Thoracic aorta (tissue), 2 donors: ENCODE data around the gene DUSP14. TPM values are rescaled to one million over a fixed set of nuclear protein-coding genes. Genes with fewer than 3 reads are reported as not detected.

Experiments used
- ATAC-seq: fragments of 150-250 bp; one replicate; pipeline ENCODE4 v1.8.0; 2017; ENCODE audit warnings: low read depth; ENCODE audit not compliant: insufficient number of reproducible peaks, low FRiP score
- DNase-seq: peaks from one replicate; pipeline ENCODE4 v3.0.0-alpha.2; 2020; ENCODE audit warnings: low spot score
- H3K27ac ChIP-seq, 2 donors: fragments of 200-600 bp; sonication (generic); 1 replicate in 1 of 2; 2 replicates in 1 of 2; pipeline ENCODE4 v1.5.1; 2016; ENCODE audit warnings: mild to moderate bottlenecking in 2 of 2, moderate library complexity in 2 of 2
- H3K27me3 ChIP-seq: fragments of 200-600 bp; sonication (generic); replicated peaks from 2 replicates; pipeline ENCODE4 v1.6.0; 2016; ENCODE audit warnings: mild to moderate bottlenecking; ENCODE audit not compliant: insufficient read depth
- H3K36me3 ChIP-seq: fragments of 200-600 bp; sonication (generic); one replicate; pipeline ENCODE4 v1.5.1; 2016
- H3K4me1 ChIP-seq, 2 donors: fragments of 200-600 bp; sonication (generic); 1 replicate in 1 of 2; 2 replicates in 1 of 2; pipeline versions ENCODE4 v1.5.1 to v1.6.0; 2016; ENCODE audit warnings: low read depth in 2 of 2, mild to moderate bottlenecking in 1 of 2; ENCODE audit not compliant: control insufficient read depth in 1 of 2
- H3K4me3 ChIP-seq: fragments of 200-600 bp; sonication (generic); 2 replicates; pipeline ENCODE4 v1.5.1; 2016; ENCODE audit warnings: mild to moderate bottlenecking
- H3K9me3 ChIP-seq: fragments of 200-600 bp; sonication (generic); 2 replicates; pipeline ENCODE4 v1.5.1; 2016
- CTCF ChIP-seq: fragments of 200-600 bp; sonication (generic); IDR thresholded peaks from one replicate; pipeline ENCODE4 v1.5.1; 2019; ENCODE audit warnings: antibody characterized with exemption
- total RNA-seq, 2 donors: library from RNA; depleted of rRNA; stranded (reverse); fragments of >200 nt; gene quantifications; one replicate each; pipeline versions ENCODE4 v1.1.0 to v1.2.3, GENCODE V29; 2016

DUSP14 gene
- total RNA-seq, 2 donors from 2014 or later, result 18.1 to 22.2 TPM

DNA sequence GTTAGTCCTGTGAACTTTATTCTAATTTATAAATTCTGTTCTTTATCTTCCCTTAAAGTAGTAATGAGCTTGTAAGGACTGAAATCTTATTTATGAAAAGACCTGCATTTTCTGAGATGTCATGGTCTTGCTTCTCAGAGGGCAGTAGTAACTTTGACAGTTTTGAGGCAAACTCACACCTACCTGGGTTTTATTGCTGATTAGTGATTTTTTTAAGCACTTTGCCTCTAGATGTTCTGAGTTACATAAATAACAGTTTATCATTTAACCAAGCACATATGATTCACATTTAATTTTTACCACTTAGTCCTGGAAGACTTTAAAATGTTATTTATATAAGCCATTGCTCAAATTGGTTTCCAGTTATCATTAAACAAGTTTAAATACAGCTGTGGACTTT is 10.7 kb downstream of the DUSP14 start:
- H3K9me3 ChIP-seq, result no peaks in the 10 kb centered on the region
- no peak overlapping the region for H3K27ac ChIP-seq
- H3K4me1 ChIP-seq, result no peaks in the 10 kb centered on the region
- H3K27me3 ChIP-seq, result no peaks in the 10 kb centered on the region
- no peak overlapping the region for H3K4me3 ChIP-seq
- ATAC-seq, result no peak
- DNase-seq, result no peak
- no peak for TF ChIP-seq CTCF
- H3K36me3 ChIP-seq, result no peaks in the 10 kb centered on the region

GRCh38 chr17:37502009-37502936 is 12.6 kb downstream of the DUSP14 start:
- Histone ChIP-seq H3K4me1 (no peaks in the 10 kb centered on the region), H3K4me3 (no peak overlapping the region), H3K36me3 (no peaks in the 10 kb centered on the region), H3K27me3 (no peaks in the 10 kb centered on the region), H3K27ac (no peak overlapping the region), H3K9me3 (no peaks in the 10 kb centered on the region)
- ATAC-seq (no peak), DNase-seq (no peak)
- TF ChIP-seq CTCF, result no peak

GRCh38 chr17:37503148-37503547 is 13.5 kb downstream of the DUSP14 start:
- Histone ChIP-seq H3K36me3 (no peaks in the 10 kb centered on the region), H3K4me1 (no peaks in the 10 kb centered on the region), H3K9me3 (no peaks in the 10 kb centered on the region), H3K27ac (no peak overlapping the region), H3K4me3 (no peak overlapping the region), H3K27me3 (no peaks in the 10 kb centered on the region)
- no peak for TF ChIP-seq CTCF
- DNase-seq (no peak), ATAC-seq (no peak)

DNA sequence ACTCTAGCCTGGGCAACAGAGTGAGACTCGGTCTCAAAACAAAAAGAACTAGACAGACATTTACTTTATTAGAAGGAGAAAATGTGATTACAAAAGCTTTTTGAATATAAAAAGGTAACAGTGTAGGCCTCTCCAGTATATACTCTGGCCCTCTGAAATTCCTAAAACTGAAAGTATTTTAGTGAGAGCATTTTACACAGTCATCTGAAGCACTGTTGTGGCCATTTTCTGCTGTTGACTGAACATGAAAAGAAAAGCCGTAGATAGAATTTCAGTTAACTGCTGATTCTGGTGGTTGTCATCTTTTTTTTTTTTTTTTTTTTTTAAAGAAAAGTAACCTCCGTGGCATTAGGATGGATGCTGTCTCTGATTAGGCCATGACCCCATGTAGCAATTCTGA is 15.6 kb downstream of the DUSP14 start:
- Histone ChIP-seq H3K4me1 (no peaks in the 10 kb centered on the region), H3K27me3 (no peaks in the 10 kb centered on the region), H3K27ac (no peak overlapping the region), H3K4me3 (no peak overlapping the region), H3K36me3 (no peaks in the 10 kb centered on the region), H3K9me3 (no peaks in the 10 kb centered on the region)
- no peak for TF ChIP-seq CTCF
- ATAC-seq, result no peak
- DNase-seq, result no peak

DNA sequence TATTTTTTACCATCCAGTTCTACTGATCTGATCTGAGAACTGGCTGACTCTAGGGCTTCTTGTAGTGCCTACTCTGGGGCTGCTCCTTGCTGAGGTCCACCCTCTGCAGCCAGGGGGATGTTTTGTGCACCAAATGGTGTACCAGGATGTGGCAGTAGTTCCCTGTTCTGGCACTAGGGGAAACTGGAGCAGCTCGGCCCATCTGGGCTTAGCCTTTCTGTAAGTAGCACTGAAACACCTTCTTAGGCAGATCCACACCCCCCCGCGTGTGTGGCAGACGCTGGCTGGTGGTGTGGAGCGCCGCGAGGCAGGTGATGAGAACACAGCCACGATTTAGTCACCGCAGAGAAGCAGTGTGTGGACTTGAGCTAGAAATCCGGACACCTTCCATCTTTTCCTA is 17.0 kb downstream of the DUSP14 start:
- Histone ChIP-seq H3K36me3 (no peaks in the 10 kb centered on the region), H3K27me3 (no peaks in the 10 kb centered on the region), H3K4me3 (no peak overlapping the region), H3K27ac (no peak overlapping the region), H3K9me3 (no peaks in the 10 kb centered on the region), H3K4me1 (no peaks in the 10 kb centered on the region)
- peak; percentile 40 for TF ChIP-seq CTCF
- ATAC-seq, result no peak
- DNase-seq, result no peak
